ENCODE results near the gene CNTN1. TPM values are rescaled to one million over a fixed set of nuclear protein-coding genes. Genes with fewer than 3 reads are reported as not detected.

Gene CNTN1
- polyA plus RNA-seq, 1 donor from 2014 or later, result 101 TPM

- no peaks in the 10 kb centered on the region for H3K36me3 ChIP-seq (ENCODE audit: insufficient read depth, low read length)
- H3F3A ChIP-seq (ENCODE audit: insufficient read depth, low read length, poor library complexity, severe bottlenecking), result no peaks in the 10 kb centered on the region
- H3K4me3 ChIP-seq (ENCODE audit: low read length), result no peak overlapping the region
- H3K4me2 ChIP-seq (ENCODE audit: low read length), result no peak overlapping the region
- no peak overlapping the region for H2AFZ ChIP-seq (ENCODE audit: low read depth, low read length)
- H4K20me1 ChIP-seq (ENCODE audit: insufficient read depth), result no peaks in the 10 kb centered on the region
- TF ChIP-seq POLR2AphosphoS5 (IDR thresholded peaks at IDR 0.05) (no peak), TAF1 (IDR thresholded peaks at IDR 0.05; ENCODE audit: low read depth) (no peak), SMC3 (conservative IDR thresholded peaks at IDR 0.05; ENCODE audit: poor library complexity) (no peak), RAD21 (conservative IDR thresholded peaks at IDR 0.05) (no peak), EP300 (conservative IDR thresholded peaks at IDR 0.05; ENCODE audit: poor library complexity, severe bottlenecking) (no peak), REST (IDR thresholded peaks at IDR 0.05; ENCODE audit: borderline replicate concordance) (no peak), EZH2 (IDR thresholded peaks at IDR 0.05; ENCODE audit: borderline replicate concordance, insufficient read depth, low read length, poor library complexity, severe bottlenecking) (no peak), MXI1 (conservative IDR thresholded peaks at IDR 0.05; ENCODE audit: poor library complexity, severe bottlenecking) (no peak), CTCF (IDR thresholded peaks at IDR 0.05; ENCODE audit: poor library complexity, severe bottlenecking) (no peak)
- H3K9me2 ChIP-seq (ENCODE audit: insufficient read depth, low read length), result no peaks in the 10 kb centered on the region
- H3K79me2 ChIP-seq (replicated peaks; ENCODE audit: insufficient read depth, low read length), result no peaks in the 10 kb centered on the region
- H3K27me3 ChIP-seq (ENCODE audit: insufficient read depth, low read depth, low read length), result no peaks in the 10 kb centered on the region
- no peak overlapping the region for H3K27ac ChIP-seq (ENCODE audit: low read length)
- H3K9me3 ChIP-seq (ENCODE audit: low read length), result no peaks in the 10 kb centered on the region
- no peak overlapping the region for H3K9ac ChIP-seq (ENCODE audit: low read length)
Observed at GRCh38 chr12:40970320-40970907, 278.2 kb downstream of the CNTN1 start.

GRCh38 chr12:40971911-40972310 lies 279.7 kb downstream of the CNTN1 start:
- no peak overlapping the region for H3K27ac ChIP-seq (ENCODE audit: low read length)
- H3K79me2 ChIP-seq (replicated peaks; ENCODE audit: insufficient read depth, low read length), result no peaks in the 10 kb centered on the region
- H3K9me2 ChIP-seq (ENCODE audit: insufficient read depth, low read length), result no peaks in the 10 kb centered on the region
- no peak overlapping the region for H2AFZ ChIP-seq (ENCODE audit: low read depth, low read length)
- H3K36me3 ChIP-seq (ENCODE audit: insufficient read depth, low read length), result no peaks in the 10 kb centered on the region
- H3K9me3 ChIP-seq (ENCODE audit: low read length), result no peaks in the 10 kb centered on the region
- no peaks in the 10 kb centered on the region for H3K27me3 ChIP-seq (ENCODE audit: insufficient read depth, low read depth, low read length)
- H3F3A ChIP-seq (ENCODE audit: insufficient read depth, low read length, poor library complexity, severe bottlenecking), result no peaks in the 10 kb centered on the region
- H3K4me3 ChIP-seq (ENCODE audit: low read length), result no peak overlapping the region
- H3K9ac ChIP-seq (ENCODE audit: low read length), result no peak overlapping the region
- H3K4me2 ChIP-seq (ENCODE audit: low read length), result no peak overlapping the region
- no peaks in the 10 kb centered on the region for H4K20me1 ChIP-seq (ENCODE audit: insufficient read depth)
- TF ChIP-seq CTCF (IDR thresholded peaks at IDR 0.05; ENCODE audit: poor library complexity, severe bottlenecking) (no peak), REST (IDR thresholded peaks at IDR 0.05; ENCODE audit: borderline replicate concordance) (no peak), EZH2 (IDR thresholded peaks at IDR 0.05; ENCODE audit: borderline replicate concordance, insufficient read depth, low read length, poor library complexity, severe bottlenecking) (no peak), MXI1 (conservative IDR thresholded peaks at IDR 0.05; ENCODE audit: poor library complexity, severe bottlenecking) (no peak), RAD21 (conservative IDR thresholded peaks at IDR 0.05) (no peak)

Data from neural cell (in vitro differentiated cells).